K562 (cell line): ENCODE measurements around the gene ANKRD24. TPM values are rescaled to one million over a fixed set of nuclear protein-coding genes. Genes with fewer than 3 reads are reported as not detected.

Experiments
- ADNP ChIP-seq: fragments of 200-800 bp; sonication (Bioruptor generic); IDR thresholded peaks from 2 replicates; pipeline ENCODE4 v1.6.1; 2016; ENCODE audit warnings: missing genetic modification characterization, missing compliant biosample characterization
- ARNT ChIP-seq, 2 experiments: fragments of 450-650 bp; IDR thresholded peaks; 2 replicates each; pipeline ENCODE4 v1.6.1; 2016; ENCODE audit warnings: mild to moderate bottlenecking in 1 of 2
- BCOR ChIP-seq: fragments of 450-650 bp; IDR thresholded peaks from 2 replicates; pipeline ENCODE4 v1.6.1; 2016
- BHLHE40 ChIP-seq: IDR thresholded peaks from 2 replicates; pipeline ENCODE4 v1.6.1; 2011; ENCODE audit warnings: low read length, improper control_type of control experiment
- KLF6 ChIP-seq: fragments of 250-450 bp; sonication (Bioruptor Pico); IDR thresholded peaks from 2 replicates; pipeline ENCODE4 v1.4.0; 2020; ENCODE audit warnings: mild to moderate bottlenecking, moderate library complexity, borderline replicate concordance
- RBM25 ChIP-seq: fragments of 200-400 bp; formaldehyde crosslinking; IDR thresholded peaks from 2 replicates; pipeline ENCODE4 v1.6.1; 2018; ENCODE audit warnings: low read length, low read depth, moderate library complexity; ENCODE audit not compliant: severe bottlenecking
- RBM39 ChIP-seq: fragments of 200-400 bp; formaldehyde crosslinking; optimal IDR thresholded peaks from 2 replicates; pipeline ENCODE3; 2018; ENCODE audit warnings: low read depth, low read length
- SMAD2 ChIP-seq: fragments of 150-350 bp; IDR thresholded peaks from 2 replicates; pipeline ENCODE4 v1.6.1; 2014; ENCODE audit warnings: low read depth, mild to moderate bottlenecking, low read length
- SREBF2 ChIP-seq: sonication (generic); formaldehyde crosslinking; IDR thresholded peaks from 2 replicates; pipeline ENCODE4 v1.4.0; 2020; ENCODE audit warnings: mild to moderate bottlenecking, missing genetic modification reagents
- ZFP36 ChIP-seq: fragments of 150-350 bp; IDR thresholded peaks from 2 replicates; pipeline ENCODE4 v1.6.1; 2018; ENCODE audit warnings: low read length, low read depth; ENCODE audit not compliant: partially characterized antibody
- ZFPM2 ChIP-seq: fragments of 250-450 bp; sonication (Bioruptor Pico); IDR thresholded peaks from 2 replicates; pipeline ENCODE4 v1.5.1; 2022; ENCODE audit warnings: mild to moderate bottlenecking
- ZKSCAN8 ChIP-seq: fragments of 200-800 bp; sonication (Bioruptor generic); IDR thresholded peaks from 2 replicates; pipeline ENCODE4 v1.6.1; 2016; ENCODE audit warnings: missing genetic modification characterization, missing compliant biosample characterization
- ZNF274 ChIP-seq: IDR thresholded peaks from 2 replicates; pipeline ENCODE4 v1.6.1; 2011; ENCODE audit warnings: low read depth, mild to moderate bottlenecking, low read length, moderate library complexity, borderline replicate concordance
- ZNF41 ChIP-seq: fragments of 250-450 bp; sonication (Bioruptor Pico); conservative IDR thresholded peaks from 2 replicates; pipeline ENCODE4 v1.4.0; 2020; ENCODE audit warnings: mild to moderate bottlenecking
- polyA plus RNA-seq, 8 experiments: library from polyadenylated mRNA; depleted of rRNA in 4 of 8; stranded (reverse) in 5 of 8; unstranded in 3 of 8; fragments of >200 nt; fragmentation: Nextera tagmentation in 2 of 8; fragmentation: Illumina TruSeq in 1 of 8; extraction: Ambion mirVana in 2 of 8; extraction: Trizol in 1 of 8; gene quantifications; 2 replicates each; pipeline versions ENCODE4 v1.2.1 to v1.2.3, GENCODE V29; 2011 to 2014; ENCODE audit warnings: inconsistent platforms in 1 of 8, missing spikeins in 1 of 8
- total RNA-seq, 7 experiments: library from RNA; depleted of rRNA in 6 of 7; stranded (reverse); fragments of >200 nt in 6 of 7; fragmentation: Illumina TruSeq in 2 of 7; extraction: Trizol in 2 of 7; gene quantifications; 2 replicates each; pipeline versions ENCODE4 v1.2.1 to v1.2.3, GENCODE V29; 2011 to 2021; ENCODE audit warnings: low replicate concordance in 1 of 7
- TF ChIP-seq, protein P1 (sequence below): sonication (generic); formaldehyde crosslinking; IDR thresholded peaks from 2 replicates; pipeline ENCODE4 v1.8.1; 2023; ENCODE audit warnings: mild to moderate bottlenecking, missing genetic modification reagents
- TF ChIP-seq, protein P2 (sequence below): fragments of 200-600 bp; sonication (generic); IDR thresholded peaks from one replicate; pipeline ENCODE4 v1.6.1; 2012; ENCODE audit warnings: mild to moderate bottlenecking, low read depth, low read length, inconsistent platforms

Gene ANKRD24
- total and polyA plus RNA-seq, 9 of the 15 experiments (the other 6 are each of a cell fraction or from before 2014, with no cell fraction given): 0.07 to 0.12 (median 0.09) TPM; not detected in 5

DNA sequence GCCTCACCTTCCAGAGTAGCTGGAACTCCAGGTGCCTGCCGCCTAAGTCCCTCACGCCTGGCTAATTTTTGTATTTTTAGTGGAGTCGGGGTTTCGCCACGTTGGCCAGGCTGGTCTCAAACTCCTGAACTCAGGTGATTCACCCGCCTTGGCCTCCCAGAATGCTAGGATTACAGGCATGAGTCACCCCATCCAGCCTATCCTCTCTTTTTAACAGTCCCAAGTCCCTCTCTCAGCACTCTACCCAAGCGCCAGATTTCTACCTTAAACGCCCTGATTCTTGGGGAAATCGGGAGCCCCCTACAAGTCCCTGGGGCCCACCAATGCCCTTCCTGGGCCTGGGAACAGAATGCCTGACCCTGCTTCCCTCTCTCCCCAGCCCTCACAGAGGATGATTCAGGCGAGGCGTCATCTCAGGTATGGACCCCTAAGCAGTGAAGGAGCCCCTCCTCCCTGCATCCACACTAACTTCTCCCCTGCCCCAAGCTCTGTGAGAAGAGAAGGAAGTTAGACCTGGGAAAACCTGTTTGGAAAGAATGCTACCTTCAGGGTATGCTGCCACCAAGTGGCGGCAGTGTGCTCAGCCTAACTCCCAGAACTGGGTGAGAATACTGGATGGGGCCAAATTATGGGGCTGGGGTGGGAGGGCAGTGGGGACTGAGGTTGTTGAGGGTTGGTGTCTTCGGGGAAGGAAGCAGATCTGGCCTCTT lies 26.1 kb downstream of the ANKRD24 start (continued):
- peak; percentile 78 for TF ChIP-seq ZFP36
- 0 out of 2 replicates have a peak, but pooled peaks have one; percentile 36 for TF ChIP-seq ADNP (tag)
- TF ChIP-seq, protein P1, sequence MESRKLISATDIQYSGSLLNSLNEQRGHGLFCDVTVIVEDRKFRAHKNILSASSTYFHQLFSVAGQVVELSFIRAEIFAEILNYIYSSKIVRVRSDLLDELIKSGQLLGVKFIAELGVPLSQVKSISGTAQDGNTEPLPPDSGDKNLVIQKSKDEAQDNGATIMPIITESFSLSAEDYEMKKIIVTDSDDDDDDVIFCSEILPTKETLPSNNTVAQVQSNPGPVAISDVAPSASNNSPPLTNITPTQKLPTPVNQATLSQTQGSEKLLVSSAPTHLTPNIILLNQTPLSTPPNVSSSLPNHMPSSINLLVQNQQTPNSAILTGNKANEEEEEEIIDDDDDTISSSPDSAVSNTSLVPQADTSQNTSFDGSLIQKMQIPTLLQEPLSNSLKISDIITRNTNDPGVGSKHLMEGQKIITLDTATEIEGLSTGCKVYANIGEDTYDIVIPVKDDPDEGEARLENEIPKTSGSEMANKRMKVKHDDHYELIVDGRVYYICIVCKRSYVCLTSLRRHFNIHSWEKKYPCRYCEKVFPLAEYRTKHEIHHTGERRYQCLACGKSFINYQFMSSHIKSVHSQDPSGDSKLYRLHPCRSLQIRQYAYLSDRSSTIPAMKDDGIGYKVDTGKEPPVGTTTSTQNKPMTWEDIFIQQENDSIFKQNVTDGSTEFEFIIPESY: 0 out of 2 replicates have a peak, but pooled peaks have one; percentile 7
- peak; percentile 65; the same call in 1 of the 2 replicates for TF ChIP-seq BCOR
- TF ChIP-seq, protein P2, sequence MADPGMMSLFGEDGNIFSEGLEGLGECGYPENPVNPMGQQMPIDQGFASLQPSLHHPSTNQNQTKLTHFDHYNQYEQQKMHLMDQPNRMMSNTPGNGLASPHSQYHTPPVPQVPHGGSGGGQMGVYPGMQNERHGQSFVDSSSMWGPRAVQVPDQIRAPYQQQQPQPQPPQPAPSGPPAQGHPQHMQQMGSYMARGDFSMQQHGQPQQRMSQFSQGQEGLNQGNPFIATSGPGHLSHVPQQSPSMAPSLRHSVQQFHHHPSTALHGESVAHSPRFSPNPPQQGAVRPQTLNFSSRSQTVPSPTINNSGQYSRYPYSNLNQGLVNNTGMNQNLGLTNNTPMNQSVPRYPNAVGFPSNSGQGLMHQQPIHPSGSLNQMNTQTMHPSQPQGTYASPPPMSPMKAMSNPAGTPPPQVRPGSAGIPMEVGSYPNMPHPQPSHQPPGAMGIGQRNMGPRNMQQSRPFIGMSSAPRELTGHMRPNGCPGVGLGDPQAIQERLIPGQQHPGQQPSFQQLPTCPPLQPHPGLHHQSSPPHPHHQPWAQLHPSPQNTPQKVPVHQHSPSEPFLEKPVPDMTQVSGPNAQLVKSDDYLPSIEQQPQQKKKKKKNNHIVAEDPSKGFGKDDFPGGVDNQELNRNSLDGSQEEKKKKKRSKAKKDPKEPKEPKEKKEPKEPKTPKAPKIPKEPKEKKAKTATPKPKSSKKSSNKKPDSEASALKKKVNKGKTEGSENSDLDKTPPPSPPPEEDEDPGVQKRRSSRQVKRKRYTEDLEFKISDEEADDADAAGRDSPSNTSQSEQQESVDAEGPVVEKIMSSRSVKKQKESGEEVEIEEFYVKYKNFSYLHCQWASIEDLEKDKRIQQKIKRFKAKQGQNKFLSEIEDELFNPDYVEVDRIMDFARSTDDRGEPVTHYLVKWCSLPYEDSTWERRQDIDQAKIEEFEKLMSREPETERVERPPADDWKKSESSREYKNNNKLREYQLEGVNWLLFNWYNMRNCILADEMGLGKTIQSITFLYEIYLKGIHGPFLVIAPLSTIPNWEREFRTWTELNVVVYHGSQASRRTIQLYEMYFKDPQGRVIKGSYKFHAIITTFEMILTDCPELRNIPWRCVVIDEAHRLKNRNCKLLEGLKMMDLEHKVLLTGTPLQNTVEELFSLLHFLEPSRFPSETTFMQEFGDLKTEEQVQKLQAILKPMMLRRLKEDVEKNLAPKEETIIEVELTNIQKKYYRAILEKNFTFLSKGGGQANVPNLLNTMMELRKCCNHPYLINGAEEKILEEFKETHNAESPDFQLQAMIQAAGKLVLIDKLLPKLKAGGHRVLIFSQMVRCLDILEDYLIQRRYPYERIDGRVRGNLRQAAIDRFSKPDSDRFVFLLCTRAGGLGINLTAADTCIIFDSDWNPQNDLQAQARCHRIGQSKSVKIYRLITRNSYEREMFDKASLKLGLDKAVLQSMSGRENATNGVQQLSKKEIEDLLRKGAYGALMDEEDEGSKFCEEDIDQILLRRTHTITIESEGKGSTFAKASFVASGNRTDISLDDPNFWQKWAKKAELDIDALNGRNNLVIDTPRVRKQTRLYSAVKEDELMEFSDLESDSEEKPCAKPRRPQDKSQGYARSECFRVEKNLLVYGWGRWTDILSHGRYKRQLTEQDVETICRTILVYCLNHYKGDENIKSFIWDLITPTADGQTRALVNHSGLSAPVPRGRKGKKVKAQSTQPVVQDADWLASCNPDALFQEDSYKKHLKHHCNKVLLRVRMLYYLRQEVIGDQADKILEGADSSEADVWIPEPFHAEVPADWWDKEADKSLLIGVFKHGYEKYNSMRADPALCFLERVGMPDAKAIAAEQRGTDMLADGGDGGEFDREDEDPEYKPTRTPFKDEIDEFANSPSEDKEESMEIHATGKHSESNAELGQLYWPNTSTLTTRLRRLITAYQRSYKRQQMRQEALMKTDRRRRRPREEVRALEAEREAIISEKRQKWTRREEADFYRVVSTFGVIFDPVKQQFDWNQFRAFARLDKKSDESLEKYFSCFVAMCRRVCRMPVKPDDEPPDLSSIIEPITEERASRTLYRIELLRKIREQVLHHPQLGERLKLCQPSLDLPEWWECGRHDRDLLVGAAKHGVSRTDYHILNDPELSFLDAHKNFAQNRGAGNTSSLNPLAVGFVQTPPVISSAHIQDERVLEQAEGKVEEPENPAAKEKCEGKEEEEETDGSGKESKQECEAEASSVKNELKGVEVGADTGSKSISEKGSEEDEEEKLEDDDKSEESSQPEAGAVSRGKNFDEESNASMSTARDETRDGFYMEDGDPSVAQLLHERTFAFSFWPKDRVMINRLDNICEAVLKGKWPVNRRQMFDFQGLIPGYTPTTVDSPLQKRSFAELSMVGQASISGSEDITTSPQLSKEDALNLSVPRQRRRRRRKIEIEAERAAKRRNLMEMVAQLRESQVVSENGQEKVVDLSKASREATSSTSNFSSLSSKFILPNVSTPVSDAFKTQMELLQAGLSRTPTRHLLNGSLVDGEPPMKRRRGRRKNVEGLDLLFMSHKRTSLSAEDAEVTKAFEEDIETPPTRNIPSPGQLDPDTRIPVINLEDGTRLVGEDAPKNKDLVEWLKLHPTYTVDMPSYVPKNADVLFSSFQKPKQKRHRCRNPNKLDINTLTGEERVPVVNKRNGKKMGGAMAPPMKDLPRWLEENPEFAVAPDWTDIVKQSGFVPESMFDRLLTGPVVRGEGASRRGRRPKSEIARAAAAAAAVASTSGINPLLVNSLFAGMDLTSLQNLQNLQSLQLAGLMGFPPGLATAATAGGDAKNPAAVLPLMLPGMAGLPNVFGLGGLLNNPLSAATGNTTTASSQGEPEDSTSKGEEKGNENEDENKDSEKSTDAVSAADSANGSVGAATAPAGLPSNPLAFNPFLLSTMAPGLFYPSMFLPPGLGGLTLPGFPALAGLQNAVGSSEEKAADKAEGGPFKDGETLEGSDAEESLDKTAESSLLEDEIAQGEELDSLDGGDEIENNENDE: no peak
- peak; percentile 77 for TF ChIP-seq RBM25
- no peak for TF ChIP-seq ZFPM2 (CRISPR knock-in tag)
- TF ChIP-seq BHLHE40: no peak
- no peak for TF ChIP-seq ZNF41 (CRISPR knock-in tag)
- no peak for TF ChIP-seq ZNF274
- TF ChIP-seq ARNT (IDR thresholded peaks at IDR 0.05): no peak
- no peak for TF ChIP-seq KLF6 (CRISPR knock-in tag)
- TF ChIP-seq SMAD2: no peak
- no peak for TF ChIP-seq SREBF2 (CRISPR knock-in tag)
- no peak for TF ChIP-seq ZKSCAN8 (CRISPR knock-in tag)
- no peak for TF ChIP-seq RBM39
